ENCODE results near the gene DIABLO.
A peak's percentile ranks its signal among the peaks of the same experiment; 100 is the strongest.
"Not testable (repeated sequence)": the region's sequence is repeated elsewhere in the genome, so short reads cannot be mapped to it uniquely, and the experiment has no call there.

DIABLO gene

DNA sequence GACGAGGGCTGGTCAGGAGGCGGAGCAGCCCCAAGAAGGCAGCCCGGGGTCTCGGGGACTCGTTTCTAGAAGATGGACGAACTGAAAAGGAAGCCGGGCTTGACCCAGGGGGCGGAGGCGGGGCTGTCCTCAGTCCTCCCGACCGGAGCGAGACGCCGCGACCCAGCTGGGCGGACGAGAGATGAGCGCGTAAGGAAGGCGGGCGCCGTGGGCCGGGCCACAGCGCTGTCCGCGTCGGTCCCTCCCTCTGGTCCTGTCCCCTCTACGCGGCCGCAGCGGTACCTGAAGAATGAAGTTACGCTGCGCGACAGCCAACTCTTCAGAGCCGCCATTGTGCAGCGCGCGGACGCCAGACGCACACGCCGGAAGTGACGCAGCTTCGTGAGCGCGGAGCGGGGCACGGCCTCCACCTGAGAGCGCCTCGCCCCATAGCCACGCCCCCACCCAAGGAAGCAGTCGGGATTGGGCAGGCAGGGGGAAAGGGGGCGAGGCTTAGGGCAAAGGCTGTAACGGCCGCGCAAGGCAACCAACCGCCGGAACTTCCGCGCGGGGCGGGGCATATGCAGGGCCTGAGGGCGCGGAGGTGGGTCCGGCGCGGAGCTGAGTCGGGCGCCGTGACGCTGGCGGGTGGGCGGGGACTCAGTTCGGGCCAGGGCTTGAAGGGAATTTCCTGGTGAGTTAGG lies at the start of gene DIABLO:
Gene DIABLO, minus strand, starts transcription at position 370 of the 683 bp plus-strand sequence. Its CDS starts 38 bp downstream, at position 332.
- DNase-seq (ENCODE audit: low read depth), result peak; percentile 91

DNA sequence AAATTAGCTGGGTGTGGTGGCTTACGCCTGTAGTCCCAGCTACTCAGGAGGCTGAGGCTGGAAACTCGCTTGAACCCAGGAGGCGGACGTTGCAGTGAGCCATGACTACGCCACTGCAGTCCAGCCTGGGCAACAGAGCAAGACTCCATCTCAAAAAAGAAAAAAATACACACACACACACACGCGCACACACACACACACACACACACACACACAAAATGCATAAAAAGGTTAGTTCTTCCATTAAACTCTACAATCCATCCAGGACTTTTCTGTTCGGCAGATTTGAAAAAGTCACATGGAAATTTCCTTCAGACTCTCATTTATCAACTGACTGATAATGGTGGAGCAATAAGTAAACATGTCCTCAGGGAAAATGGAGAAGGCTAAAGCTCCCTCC lies 49.6 kb upstream of the DIABLO start:
- DNase-seq (ENCODE audit: low read depth), result no peak

DNA sequence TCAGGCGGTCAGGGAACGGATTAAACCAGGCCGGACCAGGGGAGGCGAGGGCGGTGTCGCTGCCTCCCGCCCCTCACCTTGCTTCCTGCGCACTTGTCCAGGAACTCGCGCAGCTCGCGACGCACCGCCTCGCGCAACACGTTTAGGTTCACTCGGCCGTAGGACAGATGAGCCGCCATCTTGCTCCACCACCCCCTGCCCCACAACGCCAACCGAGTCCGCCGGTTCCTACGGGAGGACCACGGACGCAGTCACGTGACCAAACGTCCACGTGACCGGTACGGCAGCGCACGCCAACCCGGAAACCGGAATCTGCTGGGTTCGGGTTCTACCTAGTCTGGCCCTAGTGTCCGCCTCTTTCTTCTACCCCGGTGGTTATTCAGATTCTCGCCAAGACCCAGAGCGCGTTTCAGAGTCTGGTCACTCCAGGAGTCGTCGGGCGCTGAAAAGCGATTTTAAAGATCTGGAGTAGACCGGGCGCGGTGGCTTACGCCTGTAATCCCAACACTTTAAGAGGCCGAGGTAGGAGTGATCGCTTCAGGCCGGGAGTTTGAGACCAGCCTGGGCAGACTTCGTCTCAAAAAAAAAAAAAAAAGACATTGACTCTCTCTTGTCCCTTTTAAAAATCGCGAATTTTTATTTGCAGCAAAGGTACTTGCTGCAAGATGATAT lies 40.5 kb upstream of the DIABLO start, which contains the start of gene VPS33A:
Gene VPS33A, minus strand, starts transcription at position 265 of the 672 bp plus-strand sequence. Its CDS starts 86 bp downstream, at position 179.
- peak; percentile 92 for DNase-seq (ENCODE audit: low read depth)

DNA sequence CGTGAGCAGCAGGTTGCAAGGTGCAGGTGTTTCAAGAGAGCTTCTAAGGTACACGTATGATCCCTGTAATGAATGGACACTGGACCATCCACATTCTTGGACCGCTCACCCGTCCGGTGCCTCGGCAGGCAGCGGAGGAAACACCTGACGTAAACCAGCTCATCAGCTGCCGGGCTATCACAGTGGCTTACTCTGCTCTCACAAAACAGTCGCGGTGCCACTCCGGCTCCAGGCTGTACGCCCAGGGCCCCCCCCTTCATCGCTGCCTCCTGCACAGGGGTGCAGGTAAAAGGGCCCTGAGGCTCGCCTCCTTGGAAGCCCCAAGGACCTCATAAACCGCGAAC lies 40.0 kb upstream of the DIABLO start:
- DNase-seq (ENCODE audit: low read depth), result no peak

GRCh38 chr12:122265476-122265875 lies 39.6 kb upstream of the DIABLO start:
- no peak for DNase-seq (ENCODE audit: low read depth)

DNA sequence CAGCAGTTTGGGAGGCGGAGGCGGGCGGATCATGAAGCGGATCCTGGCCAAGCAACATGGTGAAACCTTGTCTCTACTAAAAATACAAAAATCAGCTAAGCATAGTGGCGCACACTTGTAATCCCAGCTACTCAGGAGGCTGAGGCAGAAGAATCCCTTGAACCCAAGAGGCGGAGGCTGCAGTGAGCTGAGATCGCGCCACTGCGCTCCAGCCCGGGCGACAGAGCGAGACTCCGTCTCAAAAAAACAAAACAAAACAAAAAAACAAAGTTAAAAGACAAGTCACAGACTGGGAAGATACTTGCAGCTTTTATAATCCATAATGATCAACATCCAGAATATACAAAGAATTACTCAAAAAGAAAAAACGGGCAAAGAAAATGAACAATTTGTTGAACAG lies 34.9 kb upstream of the DIABLO start:
- not testable (repeated sequence) for DNase-seq (ENCODE audit: low read depth)

- not testable (repeated sequence) for DNase-seq (ENCODE audit: low read depth)
These were observed 33.1 kb upstream of the DIABLO start for GRCh38 chr12:122258939-122259338.

DNA sequence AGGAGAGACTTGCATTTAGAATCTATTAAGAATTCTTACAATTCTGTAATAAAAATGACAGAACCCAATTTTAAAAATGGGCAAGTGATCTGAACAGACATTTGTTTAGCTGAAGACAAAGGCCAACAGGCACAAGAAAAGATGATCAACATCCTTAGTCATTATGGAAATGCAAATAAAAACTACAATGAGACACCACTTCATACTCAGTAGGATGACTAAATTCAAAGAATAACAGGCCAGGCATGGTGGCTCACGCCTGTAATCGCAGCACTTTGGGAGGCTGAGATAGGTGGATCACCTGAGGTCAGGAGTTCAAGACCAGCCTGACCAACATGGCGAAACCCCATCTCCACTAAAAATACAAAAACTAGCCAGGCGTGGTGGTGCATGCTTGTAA lies 32.6 kb upstream of the DIABLO start:
- DNase-seq (ENCODE audit: low read depth), result not testable (repeated sequence)

DNA sequence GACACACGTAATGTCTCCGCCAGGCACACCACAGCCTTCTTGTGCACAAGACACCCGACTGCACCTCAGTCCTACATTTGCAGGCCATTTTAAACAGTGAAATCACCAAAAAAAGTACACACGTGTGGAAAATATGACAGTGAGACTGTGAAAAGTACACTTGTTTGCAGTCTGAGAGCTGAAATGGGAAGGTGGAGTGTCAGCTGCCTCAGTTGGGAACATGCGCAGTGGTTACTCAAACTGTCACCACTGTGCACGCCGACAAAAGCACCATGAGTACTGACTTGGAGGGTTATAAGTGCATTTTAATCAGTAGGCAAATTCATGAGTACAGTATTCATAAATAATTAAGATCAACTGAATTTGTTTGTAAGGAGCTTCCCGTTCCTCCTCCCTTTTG lies 24.7 kb upstream of the DIABLO start:
- no peak for DNase-seq (ENCODE audit: low read depth)

DNA sequence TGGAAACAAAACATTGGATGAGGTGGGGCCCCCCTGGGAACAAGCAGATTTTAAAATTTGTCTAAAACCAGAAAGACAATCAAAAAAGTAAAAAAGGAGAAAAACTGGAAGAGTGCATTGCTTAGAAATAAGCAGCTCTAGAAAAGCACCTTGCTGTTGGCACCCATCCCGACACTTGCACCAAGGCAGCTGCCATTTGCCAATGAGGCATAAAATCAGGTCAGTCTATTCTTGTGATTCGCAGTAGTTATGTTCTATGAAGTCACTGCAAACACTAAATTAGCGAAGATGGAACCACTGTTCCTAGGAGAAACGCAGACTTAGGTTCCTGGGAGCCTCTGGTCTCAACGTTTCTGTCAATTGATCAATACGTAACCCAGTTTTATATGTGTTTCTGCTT lies 24.2 kb upstream of the DIABLO start:
- DNase-seq (ENCODE audit: low read depth), result no peak

- DNase-seq (ENCODE audit: low read depth), result no peak
These were observed 19.7 kb upstream of the DIABLO start for GRCh38 chr12:122245553-122245952.

DNA sequence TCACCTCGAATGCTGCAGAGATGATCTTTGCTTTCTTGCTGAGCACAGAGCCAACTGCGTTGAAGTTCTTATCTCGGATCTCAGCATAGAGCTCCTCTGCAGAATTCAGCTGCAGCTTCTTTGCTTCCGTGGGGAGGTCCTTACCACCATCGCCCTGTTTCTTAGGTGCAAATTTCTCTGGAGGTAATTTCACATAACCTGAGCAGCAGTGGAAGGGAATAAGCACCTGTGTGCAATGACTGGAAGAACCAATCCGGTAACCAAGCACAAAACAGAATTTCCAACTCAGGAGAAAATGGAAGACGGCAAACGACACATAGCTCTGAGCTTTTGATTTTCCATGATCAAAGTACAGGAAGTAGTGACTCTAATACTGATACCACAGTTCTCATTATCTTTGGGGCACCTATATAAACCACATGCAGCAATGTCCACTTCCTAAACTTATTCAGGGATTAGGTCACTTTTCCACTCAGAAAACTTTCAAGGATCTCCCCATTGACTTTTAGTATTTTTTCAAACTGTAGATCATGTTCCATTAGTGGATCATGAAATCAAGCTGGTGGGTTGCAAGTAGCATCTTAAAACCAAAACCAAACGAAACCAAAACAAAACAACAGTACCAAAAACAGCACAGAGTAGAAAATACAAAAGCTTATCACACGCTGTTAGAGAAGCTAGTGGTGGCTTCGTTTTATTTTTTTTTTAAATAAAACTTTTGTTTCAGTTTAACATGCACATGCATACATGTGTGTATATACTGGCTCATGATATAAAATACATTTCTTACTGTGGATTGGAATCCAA lies 18.9 kb upstream of the DIABLO start:
- DNase-seq (ENCODE audit: low read depth), result no peak

- DNase-seq (ENCODE audit: low read depth), result no peak
These were observed 18.1 kb upstream of the DIABLO start for GRCh38 chr12:122243965-122244364.

DNA sequence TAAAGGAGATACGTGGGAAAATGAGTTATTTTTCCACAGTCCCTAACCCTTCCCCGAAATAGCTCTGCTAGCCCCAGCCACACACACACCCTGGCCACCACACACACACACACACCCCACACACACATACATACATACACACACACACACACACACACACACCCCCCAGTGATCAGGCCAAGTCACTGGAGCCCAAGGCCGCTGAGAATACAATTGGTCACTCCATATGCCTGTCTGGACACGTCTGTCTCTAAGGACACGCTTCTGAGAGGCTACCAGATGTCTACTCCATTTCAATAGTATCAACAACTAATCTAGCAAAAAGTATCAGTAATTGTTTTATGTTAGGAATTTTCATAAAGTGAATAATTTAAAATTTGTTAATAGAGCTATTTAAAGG lies 13.0 kb upstream of the DIABLO start:
- DNase-seq (ENCODE audit: low read depth), result no peak

- no peak for DNase-seq (ENCODE audit: low read depth)
These were observed 9.9 kb upstream of the DIABLO start for GRCh38 chr12:122235741-122236140.

DNA sequence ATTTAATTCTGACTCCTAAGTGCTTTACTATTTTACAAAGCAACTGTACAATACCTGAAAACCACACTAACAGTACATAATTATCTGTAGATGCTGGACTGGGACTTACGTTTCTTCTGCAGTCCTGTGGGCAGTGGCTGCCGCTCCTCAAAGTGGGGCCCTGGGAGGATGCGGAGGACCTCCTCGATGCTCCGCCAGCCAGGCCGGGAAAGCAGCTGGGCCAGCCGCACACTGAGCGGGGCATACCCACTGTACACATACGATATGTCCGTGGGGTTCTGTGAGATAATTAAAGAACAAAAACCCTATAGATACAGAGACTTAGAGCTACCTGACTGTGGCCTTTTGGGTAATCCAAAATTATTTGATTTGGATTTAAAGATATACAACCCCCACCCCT lies 6.8 kb upstream of the DIABLO start:
- DNase-seq (ENCODE audit: low read depth), result no peak

GRCh38 chr12:122230798-122231197 lies 4.9 kb upstream of the DIABLO start:
- no peak for DNase-seq (ENCODE audit: low read depth)

GRCh38 chr12:122228092-122228491 lies 2.2 kb upstream of the DIABLO start:
- DNase-seq (ENCODE audit: low read depth), result no peak

GRCh38 chr12:122227341-122227740 lies 1.5 kb upstream of the DIABLO start:
- no peak for DNase-seq (ENCODE audit: low read depth)

GRCh38 chr12:122226366-122227125 lies 694 bp upstream of the DIABLO start:
- DNase-seq (ENCODE audit: low read depth), result no peak

DNA sequence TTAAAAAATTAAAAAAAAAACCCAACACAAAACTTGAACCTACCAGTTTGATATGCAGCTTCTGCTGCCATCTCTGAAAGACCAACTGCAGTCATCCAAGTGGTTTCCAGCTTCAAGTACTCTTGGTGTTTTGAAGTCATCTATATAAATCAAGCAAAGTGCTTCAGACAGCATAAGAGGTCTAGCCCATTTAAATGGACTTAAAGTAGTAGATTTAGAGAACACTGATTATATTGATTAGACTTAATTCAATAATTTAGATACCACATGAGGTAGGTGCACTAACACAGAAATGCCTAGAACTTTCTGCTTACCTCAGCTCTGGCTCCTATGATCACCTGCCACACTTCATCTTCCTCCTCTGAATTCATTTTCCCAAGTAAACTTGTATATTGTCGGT lies 9.4 kb downstream of the DIABLO start:
- no peak for DNase-seq (ENCODE audit: low read depth)

DNA sequence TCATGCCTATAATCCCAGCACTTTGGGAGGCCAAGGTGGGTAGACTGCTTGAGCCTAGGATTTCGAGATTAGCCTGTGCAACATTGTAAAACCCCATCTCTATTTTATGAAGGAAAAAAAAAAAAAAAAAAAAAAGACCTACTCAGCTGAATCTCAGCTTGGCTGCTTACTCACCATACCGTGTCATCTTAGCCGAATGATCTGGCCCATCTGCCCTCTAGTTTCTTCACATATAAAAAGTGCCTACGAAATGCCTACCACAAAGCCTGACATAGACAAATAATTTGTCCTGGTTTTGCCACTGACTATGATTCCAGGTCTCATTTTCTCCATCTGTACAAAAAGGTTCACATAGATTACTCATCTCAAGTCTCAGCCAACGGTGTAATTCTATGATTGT lies 10.1 kb downstream of the DIABLO start:
- no peak for DNase-seq (ENCODE audit: low read depth)

All from HS-27A (cell line).